Hair follicle dermal papilla cell (primary cell): ENCODE data around the gene RAP1GDS1. TPM values are rescaled to one million over a fixed set of nuclear protein-coding genes. Genes with fewer than 3 reads are reported as not detected.

Source experiments
- total RNA-seq: library from RNA; depleted of rRNA; stranded (reverse); fragments of >200 nt; gene quantifications from 2 replicates; pipeline ENCODE4 v1.2.3, GENCODE V29; 2012

RAP1GDS1 gene
- total RNA-seq: 67.0 and 72.0 TPM in 2 replicates

GRCh38 chr4:98260579-98261404 is at the start of gene RAP1GDS1:
Gene RAP1GDS1, plus strand, starts transcription at chr4:98261384. Its CDS starts 182 bp downstream, at chr4:98261566.

Other genes with a start within 250 kb of the RAP1GDS1 start
- gene STPG2, start 117.9 kb upstream of the RAP1GDS1 start, total RNA-seq: 0.12 and 0.32 TPM in 2 replicates